BLaER1 treated with 17β-estradiol and CSF1 and Interleukin-3, amounts not matched to agents 10 nM and 100 nM (cell line): ENCODE results near the gene LRRC61.
"Not testable (repeated sequence)": the region's sequence is repeated elsewhere in the genome, so short reads cannot be mapped to it uniquely, and the experiment has no call there.

Experiments
- H3K27ac ChIP-seq, 11 experiments: shearing (Covaris generic); formaldehyde crosslinking; 2 replicates each; pipeline ENCODE4 v1.8.1; 2022
- H3K27me3 ChIP-seq, 11 experiments: shearing (Covaris generic); formaldehyde crosslinking; 2 replicates each; pipeline ENCODE4 v1.8.1; 2022
- H3K36me3 ChIP-seq, 11 experiments: shearing (Covaris generic); formaldehyde crosslinking; 2 replicates each; pipeline ENCODE4 v1.8.1; 2022
- H3K4me1 ChIP-seq, 10 experiments: shearing (Covaris generic); formaldehyde crosslinking; 2 replicates each; pipeline ENCODE4 v1.8.1; 2022
- H3K4me2 ChIP-seq, 11 experiments: shearing (Covaris generic); formaldehyde crosslinking; 2 replicates each; pipeline ENCODE4 v1.8.1; 2022
- H3K4me3 ChIP-seq, 10 experiments: shearing (Covaris generic); formaldehyde crosslinking; 2 replicates each; pipeline ENCODE4 v1.8.1; 2022
- H3K9ac ChIP-seq, 11 experiments: shearing (Covaris generic); formaldehyde crosslinking; 2 replicates each; pipeline ENCODE4 v1.8.1; 2022
- H3K9me3 ChIP-seq, 11 experiments: shearing (Covaris generic); formaldehyde crosslinking; replicated peaks in 1 of 11; 2 replicates each; pipeline ENCODE4 v1.8.1; 2022
- H4K20me1 ChIP-seq, 11 experiments: shearing (Covaris generic); formaldehyde crosslinking; 2 replicates each; pipeline ENCODE4 v1.8.1; 2022
- Cebpa-rat ChIP-seq, 11 experiments: shearing (Covaris generic); IDR thresholded peaks; 2 replicates each; pipeline ENCODE4 v1.8.1; 2022

The LRRC61 gene, protein sequence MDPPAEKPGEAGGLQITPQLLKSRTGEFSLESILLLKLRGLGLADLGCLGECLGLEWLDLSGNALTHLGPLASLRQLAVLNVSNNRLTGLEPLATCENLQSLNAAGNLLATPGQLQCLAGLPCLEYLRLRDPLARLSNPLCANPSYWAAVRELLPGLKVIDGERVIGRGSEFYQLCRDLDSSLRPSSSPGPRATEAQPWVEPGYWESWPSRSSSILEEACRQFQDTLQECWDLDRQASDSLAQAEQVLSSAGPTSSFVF

DNA sequence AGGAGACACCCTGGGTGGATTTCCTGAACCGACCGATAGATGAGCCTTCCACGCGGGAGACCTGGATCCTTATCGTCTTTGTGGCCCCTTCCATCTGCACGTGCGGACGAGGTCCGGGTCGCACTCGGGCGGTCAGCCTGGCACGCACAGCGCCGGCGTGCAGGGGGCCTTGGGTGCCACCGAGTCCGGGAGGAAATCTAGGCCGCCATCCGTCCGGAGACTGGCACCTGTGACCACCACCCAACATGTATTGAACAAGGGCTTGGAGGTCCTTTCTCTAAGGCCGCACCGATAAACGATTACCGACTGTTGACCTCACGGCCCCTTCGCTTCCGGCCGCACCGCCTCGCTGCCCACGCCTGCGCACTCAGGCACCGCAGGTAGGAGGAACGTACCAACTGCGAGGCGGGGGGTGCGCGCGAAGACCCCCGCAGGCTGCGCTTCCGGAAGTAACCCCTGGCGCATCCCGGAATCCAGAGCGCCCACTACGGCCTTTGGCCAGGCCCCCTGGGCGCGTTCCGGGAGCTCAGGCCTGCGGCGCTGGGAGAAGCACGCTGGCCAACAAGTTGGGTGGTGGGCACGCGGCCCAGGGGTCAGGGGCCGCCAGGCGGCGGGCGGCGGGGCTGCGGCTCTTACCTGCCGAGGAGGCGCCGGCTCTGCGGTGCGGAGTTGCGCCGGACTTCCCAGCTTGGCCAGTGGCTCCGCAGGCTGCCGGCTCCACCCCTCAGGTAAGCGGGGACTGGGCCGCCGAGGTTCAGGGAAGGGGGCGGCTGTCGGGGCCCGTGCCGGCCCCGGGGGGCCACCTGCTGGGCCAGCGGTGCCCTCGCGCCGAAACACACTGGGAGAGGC, at the start of gene LRRC61, which contains the start of gene ACTR3C:
Gene LRRC61, plus strand, starts transcription at position 523 of the 849 bp plus-strand sequence. CDS start 13,507 bp downstream, outside the sequence.
Gene ACTR3C, minus strand, starts transcription at position 713 of the 849 bp plus-strand sequence. CDS start 28,249 bp downstream, outside the sequence.
- Histone ChIP-seq H3K36me3 (no peaks in the 10 kb centered on the region; a peak in 1 of 22 replicates), H3K9me3 (peaks cover 14 to 27% (median 19%) of the 10 kb centered on the region in 11 experiments), H3K9ac (no peak within 1 kb of the TSS), H3K4me1 (peaks cover 4 to 23% (median 12%) of the 10 kb centered on the region in 10 experiments; a peak in 13 of 20 replicates), H3K4me3 (peak within 1 kb of the TSS in 7 of 10 experiments; percentile 17 to 42 (median 27); a peak in 8 of 20 replicates), H3K4me2 (peak within 1 kb of the TSS; percentile 15 to 55 (median 38); a peak in 15 of 22 replicates), H3K27me3 (peaks cover 33 to 47% (median 43%) of the 10 kb centered on the region in 11 experiments), H4K20me1 (0 out of 22 replicates have a peak, but pooled peaks cover 0 to 3% (median 0%) of the 10 kb centered on the region in 11 experiments), H3K27ac (no peak within 1 kb of the TSS)
- TF ChIP-seq Cebpa-rat (IDR thresholded peaks at IDR 0.05), result no peak

DNA sequence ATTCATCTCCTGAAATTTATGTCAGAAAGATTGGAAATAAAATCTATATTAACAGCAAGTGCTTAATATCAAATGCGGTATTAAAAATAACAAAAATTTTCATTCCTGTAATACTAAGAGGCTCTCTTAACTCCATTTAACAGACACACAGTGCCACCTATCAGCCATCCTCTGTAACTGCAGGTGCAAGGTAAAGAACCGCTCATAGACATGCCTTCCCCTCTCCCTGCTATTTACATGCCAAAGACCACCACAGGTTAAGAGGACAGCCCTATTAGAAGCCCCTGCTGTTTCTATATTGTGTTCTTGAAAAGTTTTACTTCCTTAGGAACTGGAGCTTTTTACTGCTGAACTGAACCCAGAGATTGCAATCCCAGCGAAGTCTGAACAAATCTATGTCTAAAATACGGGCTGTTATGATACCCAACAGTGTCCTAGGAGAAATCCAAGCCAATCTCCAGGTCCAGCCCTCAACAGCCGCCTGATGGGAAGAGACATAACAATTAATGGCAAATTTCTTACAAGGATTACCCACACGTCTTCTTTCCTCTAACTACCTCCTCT, 46.9 kb upstream of the LRRC61 start:
- not testable (repeated sequence) for H3K9ac ChIP-seq, H3K4me2 ChIP-seq, H3K27ac ChIP-seq, H3K4me3 ChIP-seq, H3K27me3 ChIP-seq, H3K36me3 ChIP-seq, H3K9me3 ChIP-seq, H4K20me1 ChIP-seq, H3K4me1 ChIP-seq

DNA sequence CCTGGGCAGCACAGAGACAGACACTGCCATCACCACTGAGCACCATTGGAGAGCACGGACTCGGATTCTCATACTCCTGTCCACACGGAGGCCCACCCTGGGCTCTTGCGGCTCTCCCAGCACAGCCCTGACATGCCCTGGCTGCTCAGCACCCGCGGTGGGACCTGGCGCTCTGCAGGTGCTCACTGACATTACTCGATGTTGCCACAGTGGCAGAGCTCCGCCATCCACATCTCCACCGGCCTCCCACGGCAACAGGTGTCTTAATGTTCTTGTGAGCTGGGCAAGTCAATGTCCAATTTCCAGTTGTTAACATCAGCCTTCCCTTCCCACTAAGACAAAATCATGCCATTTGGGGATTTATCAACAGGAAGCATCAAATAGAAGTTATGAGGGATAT, 44.8 kb upstream of the LRRC61 start:
- H3K4me1 ChIP-seq, H3K9ac ChIP-seq, H4K20me1 ChIP-seq, H3K9me3 ChIP-seq, H3K4me2 ChIP-seq, H3K27ac ChIP-seq, H3K27me3 ChIP-seq, H3K4me3 ChIP-seq, H3K36me3 ChIP-seq: not testable (repeated sequence)

DNA sequence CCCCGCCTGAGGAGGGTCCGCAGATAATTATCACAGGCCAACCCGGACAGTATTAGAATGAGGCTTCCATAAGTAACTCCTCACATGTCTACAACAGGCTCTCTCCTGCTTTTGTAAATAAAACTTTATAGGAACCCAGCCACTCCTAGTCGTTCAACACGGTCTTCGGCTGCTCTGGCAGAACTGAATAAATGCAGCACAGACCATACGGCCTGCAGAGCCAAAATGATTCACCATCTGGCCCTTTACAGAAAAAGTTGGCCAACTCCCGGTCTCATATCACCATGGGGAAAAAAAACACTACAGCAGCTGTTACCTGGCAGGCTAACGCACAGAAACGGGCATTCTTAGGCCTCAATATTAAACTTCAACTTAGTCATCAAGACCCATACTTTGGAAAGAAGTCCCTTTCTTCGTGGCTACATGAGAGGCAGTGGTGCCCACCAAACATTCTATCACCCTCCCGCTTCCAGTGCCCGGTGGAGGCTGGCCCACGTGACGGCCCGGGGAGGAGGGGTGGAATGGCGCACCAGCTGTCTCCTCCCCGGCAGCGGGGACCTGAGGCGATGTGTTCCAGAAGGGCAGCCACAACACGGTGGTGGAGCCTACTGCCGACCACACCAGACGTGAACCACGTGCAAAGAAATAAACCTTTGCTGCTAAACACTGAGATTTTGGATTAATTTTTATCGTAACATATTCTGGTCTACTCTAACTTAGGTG, 41.3 kb upstream of the LRRC61 start:
- not testable (repeated sequence) for H3K27ac ChIP-seq, H3K4me3 ChIP-seq, H3K4me2 ChIP-seq, H3K27me3 ChIP-seq, H3K9me3 ChIP-seq, H3K36me3 ChIP-seq, H3K9ac ChIP-seq, H4K20me1 ChIP-seq, H3K4me1 ChIP-seq

DNA sequence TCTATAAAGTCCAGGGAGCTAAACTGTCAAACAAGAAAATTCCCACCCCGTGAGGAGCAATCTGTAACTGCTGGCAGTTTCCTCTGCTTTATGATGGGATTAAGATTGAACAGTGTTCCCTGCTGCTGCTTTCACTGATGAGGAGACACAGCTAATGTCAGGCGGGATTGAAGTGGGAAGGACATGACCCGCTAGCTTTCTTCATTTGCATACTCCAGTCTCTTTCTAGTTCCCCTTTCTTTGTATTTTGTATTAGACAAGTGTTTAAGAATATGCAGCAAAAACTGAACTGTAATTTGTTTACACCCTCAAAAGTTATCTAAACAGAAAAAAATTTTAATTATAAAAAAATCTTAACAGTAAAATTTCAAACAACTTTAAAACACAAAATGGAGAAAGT, 40.0 kb upstream of the LRRC61 start:
- H3K4me1 ChIP-seq, H3K9ac ChIP-seq, H3K4me3 ChIP-seq, H3K4me2 ChIP-seq, H3K9me3 ChIP-seq, H3K27ac ChIP-seq, H3K27me3 ChIP-seq, H4K20me1 ChIP-seq, H3K36me3 ChIP-seq: not testable (repeated sequence)

DNA sequence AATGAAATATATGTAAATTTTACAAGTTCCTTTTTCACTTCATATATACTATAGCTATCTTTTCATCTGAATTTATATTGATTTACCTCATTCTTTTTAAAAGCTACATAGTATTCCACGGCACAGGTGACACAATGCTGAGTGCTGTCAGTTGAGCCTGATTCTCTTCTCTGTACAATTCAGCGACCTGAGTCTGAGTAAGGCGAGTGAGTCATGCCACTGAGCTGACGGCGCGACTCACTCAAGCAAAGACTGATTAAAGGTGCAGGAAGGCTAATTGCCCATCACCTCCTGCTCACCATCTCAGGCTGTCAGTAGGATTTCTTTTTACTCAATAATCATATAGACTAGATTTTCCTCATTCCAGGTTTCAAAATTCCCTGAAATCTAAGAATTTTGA, 39.5 kb upstream of the LRRC61 start:
- not testable (repeated sequence) for H3K27me3 ChIP-seq, H3K4me2 ChIP-seq, H3K9me3 ChIP-seq, H4K20me1 ChIP-seq, H3K9ac ChIP-seq, H3K27ac ChIP-seq, H3K36me3 ChIP-seq, H3K4me1 ChIP-seq, H3K4me3 ChIP-seq

DNA sequence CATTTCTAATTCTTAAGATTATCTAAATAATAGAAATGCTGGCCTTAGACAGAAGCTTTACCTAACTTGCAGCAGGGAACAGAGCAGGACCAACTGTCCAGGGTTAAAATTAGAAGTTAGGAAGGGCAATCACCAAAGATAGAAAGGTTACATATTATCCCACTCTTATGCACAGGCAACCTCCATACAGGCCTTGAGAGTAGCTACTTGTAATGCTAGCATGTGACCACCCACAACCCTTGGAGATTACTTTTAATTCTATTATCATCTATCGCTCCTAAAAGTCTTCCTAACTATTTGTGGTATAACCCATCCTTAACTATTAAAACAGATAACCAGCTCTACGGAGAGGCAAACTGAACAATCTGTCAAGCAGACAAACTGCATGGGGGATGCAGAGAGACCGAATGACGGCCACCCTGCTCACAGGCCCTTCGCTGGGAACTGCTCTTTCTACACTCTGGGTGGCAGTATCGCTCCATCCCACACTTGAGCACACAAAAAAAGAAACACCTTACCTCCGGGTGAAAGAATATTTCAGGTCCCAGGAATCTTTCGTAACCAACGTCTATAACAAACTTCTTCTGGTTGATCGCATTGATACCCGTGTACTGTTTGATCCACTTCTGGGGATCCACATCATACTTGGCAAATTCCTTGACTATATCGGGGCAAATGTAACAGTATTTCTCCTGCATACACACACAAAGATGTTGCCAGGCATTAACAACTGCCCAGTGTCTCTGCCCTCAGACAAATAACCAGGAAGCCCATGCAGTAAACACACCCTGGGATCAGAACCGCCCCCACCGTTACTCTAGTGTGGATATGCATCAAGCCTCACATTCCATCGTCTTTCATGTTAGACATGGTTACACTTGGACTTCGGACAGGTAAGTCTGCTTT, 37.1 kb upstream of the LRRC61 start:
- not testable (repeated sequence) for H4K20me1 ChIP-seq, H3K4me3 ChIP-seq, H3K4me2 ChIP-seq, H3K9ac ChIP-seq, H3K27me3 ChIP-seq, H3K4me1 ChIP-seq, H3K9me3 ChIP-seq, H3K36me3 ChIP-seq, H3K27ac ChIP-seq

DNA sequence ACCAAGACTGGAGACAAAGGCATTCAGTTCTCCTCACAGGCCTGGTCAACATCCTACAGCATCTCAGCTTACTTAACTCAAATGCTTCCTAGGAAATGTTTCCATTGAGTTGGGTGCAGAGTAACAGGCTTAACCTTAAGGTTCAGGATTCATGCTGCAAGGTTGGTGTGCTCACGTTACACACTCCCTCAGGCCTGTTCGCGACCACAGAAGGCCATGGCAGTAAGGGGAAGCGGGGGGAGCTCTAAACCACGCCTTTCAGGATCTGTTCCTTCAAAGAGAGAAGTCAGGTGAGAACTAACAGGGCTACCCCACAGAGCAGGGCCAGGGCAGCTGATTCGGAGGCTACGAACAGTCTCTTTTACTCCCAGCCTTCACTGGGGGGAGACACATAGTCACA, 35.3 kb upstream of the LRRC61 start:
- H4K20me1 ChIP-seq, H3K36me3 ChIP-seq, H3K4me1 ChIP-seq, H3K9me3 ChIP-seq, H3K27ac ChIP-seq, H3K4me2 ChIP-seq, H3K9ac ChIP-seq, H3K4me3 ChIP-seq, H3K27me3 ChIP-seq: not testable (repeated sequence)

DNA sequence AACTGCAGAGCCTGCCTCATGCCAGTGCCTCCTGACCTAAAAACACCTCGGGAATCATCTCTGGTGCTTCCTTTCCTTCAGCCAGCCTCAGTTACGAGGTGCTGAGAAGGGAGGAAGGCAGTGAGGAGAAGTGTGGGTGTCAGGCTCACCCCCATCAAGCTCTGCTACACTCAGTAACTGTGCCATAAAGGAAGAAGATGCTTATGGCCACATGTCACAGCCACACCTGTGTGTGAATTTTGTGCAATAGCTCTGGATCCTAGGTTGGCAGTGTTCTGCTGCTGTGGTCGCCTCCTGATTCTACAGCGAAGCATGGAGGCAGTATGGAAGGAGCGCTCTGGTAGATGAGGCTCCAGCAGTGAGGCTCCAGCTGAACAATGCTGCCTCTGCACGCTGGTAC, 34.3 kb upstream of the LRRC61 start:
- not testable (repeated sequence) for H3K4me3 ChIP-seq, H3K4me2 ChIP-seq, H3K4me1 ChIP-seq, H3K36me3 ChIP-seq, H3K27me3 ChIP-seq, H3K9ac ChIP-seq, H4K20me1 ChIP-seq, H3K27ac ChIP-seq, H3K9me3 ChIP-seq

DNA sequence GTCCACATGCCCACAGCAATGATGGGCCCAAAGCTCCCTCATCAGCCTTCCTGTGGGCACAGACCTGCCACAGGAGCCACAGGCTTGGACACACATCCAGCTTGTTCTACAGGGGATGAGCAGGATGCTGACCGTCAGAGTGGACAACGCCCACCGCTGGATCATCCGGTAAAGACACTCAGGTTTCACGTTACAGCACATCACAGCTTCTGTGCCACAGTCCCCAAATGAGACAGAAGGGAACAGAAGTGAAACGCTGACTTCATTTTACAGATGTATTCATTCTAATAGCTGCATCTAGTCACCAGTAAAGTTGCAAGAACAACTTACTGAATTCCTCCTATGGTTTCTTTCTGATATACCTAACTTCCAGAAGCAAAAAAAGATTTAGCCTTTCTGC, 32.8 kb upstream of the LRRC61 start:
- H4K20me1 ChIP-seq, H3K9me3 ChIP-seq, H3K4me3 ChIP-seq, H3K27me3 ChIP-seq, H3K36me3 ChIP-seq, H3K4me1 ChIP-seq, H3K4me2 ChIP-seq, H3K9ac ChIP-seq, H3K27ac ChIP-seq: not testable (repeated sequence)

DNA sequence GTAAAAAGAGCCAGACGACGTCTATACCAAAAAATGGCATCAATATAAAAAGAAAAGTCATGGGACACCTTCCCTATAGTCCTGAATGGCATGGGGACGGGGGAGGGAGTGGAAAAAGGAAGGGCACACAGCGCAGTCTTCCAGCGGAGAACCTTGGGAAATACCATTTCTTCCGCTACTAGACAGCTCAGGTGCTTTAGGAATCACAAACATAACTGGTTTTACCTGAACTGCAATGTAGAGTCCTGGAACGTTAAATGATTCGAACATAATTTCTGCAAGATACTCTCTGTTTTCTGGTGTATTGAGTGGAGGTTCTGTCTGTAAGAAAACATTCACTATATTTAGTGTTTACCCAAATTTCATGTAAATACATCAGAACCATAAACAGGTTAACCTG, 28.1 kb upstream of the LRRC61 start:
- H4K20me1 ChIP-seq, H3K27me3 ChIP-seq, H3K27ac ChIP-seq, H3K9me3 ChIP-seq, H3K4me3 ChIP-seq, H3K4me1 ChIP-seq, H3K4me2 ChIP-seq, H3K36me3 ChIP-seq, H3K9ac ChIP-seq: not testable (repeated sequence)

DNA sequence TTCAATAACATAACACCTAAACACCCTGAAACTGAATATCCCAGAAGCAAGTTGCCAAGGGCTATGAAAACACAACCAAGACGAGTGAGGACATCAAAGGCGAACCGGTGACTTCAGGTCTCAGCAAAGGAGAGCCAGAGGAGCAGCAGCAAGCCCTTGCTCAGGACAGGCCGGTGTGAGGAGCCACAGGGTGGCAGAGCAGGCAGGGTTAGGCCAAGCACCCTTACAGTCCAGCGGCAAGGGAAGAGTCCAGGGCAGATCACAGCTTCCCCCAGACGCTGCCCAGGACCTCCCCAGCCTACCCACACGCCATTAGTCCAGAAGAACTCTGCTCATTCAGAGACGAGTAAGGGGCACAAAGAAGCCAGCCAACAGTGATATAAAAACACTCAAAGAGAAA, 27.5 kb upstream of the LRRC61 start:
- H3K4me2 ChIP-seq, H3K9me3 ChIP-seq, H3K9ac ChIP-seq, H3K27ac ChIP-seq, H3K36me3 ChIP-seq, H3K27me3 ChIP-seq, H3K4me3 ChIP-seq, H4K20me1 ChIP-seq, H3K4me1 ChIP-seq: not testable (repeated sequence)

DNA sequence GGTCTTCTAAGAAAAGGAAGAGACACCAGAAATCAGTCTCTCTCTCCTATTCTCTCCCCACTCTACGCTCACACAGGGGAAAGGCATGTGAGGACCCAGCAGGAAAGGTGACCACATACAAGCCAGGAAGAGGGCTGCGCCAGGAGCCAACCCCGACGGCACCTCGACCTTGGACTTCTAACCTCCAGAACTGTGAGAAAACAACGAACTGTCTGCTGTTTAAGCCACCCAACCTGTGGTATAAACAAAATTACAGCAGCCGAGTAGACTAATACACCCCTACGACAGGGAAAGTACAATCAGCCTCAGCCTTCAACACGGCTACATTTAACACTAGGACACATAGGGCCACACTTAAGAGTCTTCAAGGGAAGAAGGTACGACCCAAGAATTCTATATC, 26.4 kb upstream of the LRRC61 start:
- H3K27me3 ChIP-seq, H3K9ac ChIP-seq, H3K4me3 ChIP-seq, H3K27ac ChIP-seq, H3K36me3 ChIP-seq, H3K4me1 ChIP-seq, H3K4me2 ChIP-seq, H3K9me3 ChIP-seq, H4K20me1 ChIP-seq: not testable (repeated sequence)
